Tibial artery (tissue), 4 donors: ENCODE data around the gene AK5.
"Not testable (repeated sequence)": the region's sequence is repeated elsewhere in the genome, so short reads cannot be mapped to it uniquely, and the experiment has no call there.

ENCODE experiments used
- DNase-seq, 2 donors: peaks; one replicate each; pipeline ENCODE4 v3.0.0-alpha.2; 2019
- H3K27ac ChIP-seq, 2 donors: fragments of 200-600 bp; sonication (generic) in 1 of 2; 1 replicate in 1 of 2; 2 replicates in 1 of 2; pipeline ENCODE4 v1.5.1; 2018 to 2019; ENCODE audit warnings: mild to moderate bottlenecking in 1 of 2
- H3K27me3 ChIP-seq, 2 donors: fragments of 200-600 bp; sonication (generic) in 1 of 2; one replicate each; pipeline versions ENCODE4 v1.5.1 to v1.6.0; 2016 to 2019
- H3K36me3 ChIP-seq, 3 donors: fragments of 200-600 bp; sonication (generic) in 2 of 3; one replicate each; pipeline ENCODE4 v1.5.1; 2016 to 2019; ENCODE audit warnings: mild to moderate bottlenecking in 2 of 3
- H3K4me1 ChIP-seq, 4 donors: fragments of 200-600 bp; sonication (generic) in 2 of 4; 1 replicate in 3 of 4; 2 replicates in 1 of 4; pipeline ENCODE4 v1.5.1; 2016 to 2019
- H3K4me3 ChIP-seq, 2 donors: fragments of 200-600 bp; sonication (generic) in 1 of 2; 1 replicate in 1 of 2; 2 replicates in 1 of 2; pipeline ENCODE4 v1.5.1; 2018 to 2019; ENCODE audit warnings: mild to moderate bottlenecking in 2 of 2
- H3K9me3 ChIP-seq, 3 donors: fragments of 200-600 bp; sonication (generic) in 1 of 3; one replicate each; pipeline ENCODE4 v1.5.1; 2016 to 2019
- intact Hi-C: fragments of 100-400 bp; cut with DNase I; formaldehyde crosslinking; loops from one replicate; pipeline ENCODE4 v1.15.0; 2023; ENCODE audit warnings: low total_unique reads
- TF ChIP-seq, protein P1 (sequence below), 2 experiments: fragments of 200-600 bp in 1 of 2; fragments of 450-650 bp in 1 of 2; IDR thresholded peaks; one replicate each; pipeline ENCODE4 v1.5.1; 2017 to 2019; ENCODE audit warnings: antibody characterized with exemption in 2 of 2, mild to moderate bottlenecking in 1 of 2, moderate library complexity in 1 of 2

The AK5 gene

DNA sequence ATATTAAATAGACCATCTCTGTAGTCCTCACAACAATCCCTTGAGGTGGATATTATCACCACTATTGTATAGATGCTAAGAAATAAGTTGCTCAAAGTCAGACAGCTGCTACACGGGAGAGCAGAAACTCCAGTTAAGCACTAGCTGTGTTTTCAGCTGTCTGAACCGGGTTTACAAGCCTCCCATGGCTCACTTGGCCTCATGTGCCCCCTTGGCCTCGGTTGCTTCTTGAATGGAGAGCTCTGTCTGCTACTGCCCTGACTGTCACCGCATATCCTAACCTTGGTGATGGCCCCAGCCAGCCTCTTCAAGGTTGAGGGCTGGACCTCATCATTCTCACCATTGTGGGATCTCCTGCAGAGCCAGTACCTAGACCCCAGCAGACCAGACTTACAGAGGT is 123.4 kb downstream of the AK5 start:
- no peak overlapping the region for H3K4me3 ChIP-seq
- DNase-seq, result no peak
- H3K4me1 ChIP-seq, result peaks cover 0 to 32% (median 7%) of the 10 kb centered on the region in 4 donors
- no peaks in the 10 kb centered on the region for H3K36me3 ChIP-seq
- H3K9me3 ChIP-seq, result no peaks in the 10 kb centered on the region
- TF ChIP-seq, protein P1, sequence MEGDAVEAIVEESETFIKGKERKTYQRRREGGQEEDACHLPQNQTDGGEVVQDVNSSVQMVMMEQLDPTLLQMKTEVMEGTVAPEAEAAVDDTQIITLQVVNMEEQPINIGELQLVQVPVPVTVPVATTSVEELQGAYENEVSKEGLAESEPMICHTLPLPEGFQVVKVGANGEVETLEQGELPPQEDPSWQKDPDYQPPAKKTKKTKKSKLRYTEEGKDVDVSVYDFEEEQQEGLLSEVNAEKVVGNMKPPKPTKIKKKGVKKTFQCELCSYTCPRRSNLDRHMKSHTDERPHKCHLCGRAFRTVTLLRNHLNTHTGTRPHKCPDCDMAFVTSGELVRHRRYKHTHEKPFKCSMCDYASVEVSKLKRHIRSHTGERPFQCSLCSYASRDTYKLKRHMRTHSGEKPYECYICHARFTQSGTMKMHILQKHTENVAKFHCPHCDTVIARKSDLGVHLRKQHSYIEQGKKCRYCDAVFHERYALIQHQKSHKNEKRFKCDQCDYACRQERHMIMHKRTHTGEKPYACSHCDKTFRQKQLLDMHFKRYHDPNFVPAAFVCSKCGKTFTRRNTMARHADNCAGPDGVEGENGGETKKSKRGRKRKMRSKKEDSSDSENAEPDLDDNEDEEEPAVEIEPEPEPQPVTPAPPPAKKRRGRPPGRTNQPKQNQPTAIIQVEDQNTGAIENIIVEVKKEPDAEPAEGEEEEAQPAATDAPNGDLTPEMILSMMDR (IDR thresholded peaks at IDR 0.05), result no peak
- H3K27me3 ChIP-seq, result no peaks in the 10 kb centered on the region
- intact Hi-C loops, result no loop called here
- no peak overlapping the region for H3K27ac ChIP-seq

DNA sequence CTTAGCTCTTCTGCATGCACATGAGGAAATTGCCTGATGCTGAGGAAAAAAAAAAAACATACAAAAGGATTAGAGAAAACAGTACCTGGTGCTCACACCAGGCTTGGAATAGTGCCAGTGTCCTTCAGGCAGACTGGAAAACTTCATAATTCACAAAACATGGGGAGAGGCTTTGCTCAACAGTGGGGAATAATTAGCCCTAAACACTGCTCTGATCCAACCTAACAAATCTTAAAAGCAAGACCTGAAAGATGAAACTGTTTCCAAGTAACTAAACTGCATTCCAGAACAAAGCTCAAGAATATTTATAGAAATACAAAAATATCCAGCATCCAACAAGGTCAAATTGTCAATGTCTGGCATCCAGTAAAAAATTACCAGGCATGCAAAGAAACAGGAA is 124.8 kb downstream of the AK5 start:
- peak overlapping the region in 1 of 2 donors; percentile 16 for H3K27ac ChIP-seq
- no peak overlapping the region for H3K4me3 ChIP-seq
- TF ChIP-seq, protein P1 (IDR thresholded peaks at IDR 0.05), result no peak
- H3K9me3 ChIP-seq, result no peaks in the 10 kb centered on the region
- H3K36me3 ChIP-seq, result no peaks in the 10 kb centered on the region
- H3K27me3 ChIP-seq, result no peaks in the 10 kb centered on the region
- intact Hi-C loops, result no loop called here
- H3K4me1 ChIP-seq, result peaks cover 0 to 31% (median 7%) of the 10 kb centered on the region in 4 donors
- no peak for DNase-seq

DNA sequence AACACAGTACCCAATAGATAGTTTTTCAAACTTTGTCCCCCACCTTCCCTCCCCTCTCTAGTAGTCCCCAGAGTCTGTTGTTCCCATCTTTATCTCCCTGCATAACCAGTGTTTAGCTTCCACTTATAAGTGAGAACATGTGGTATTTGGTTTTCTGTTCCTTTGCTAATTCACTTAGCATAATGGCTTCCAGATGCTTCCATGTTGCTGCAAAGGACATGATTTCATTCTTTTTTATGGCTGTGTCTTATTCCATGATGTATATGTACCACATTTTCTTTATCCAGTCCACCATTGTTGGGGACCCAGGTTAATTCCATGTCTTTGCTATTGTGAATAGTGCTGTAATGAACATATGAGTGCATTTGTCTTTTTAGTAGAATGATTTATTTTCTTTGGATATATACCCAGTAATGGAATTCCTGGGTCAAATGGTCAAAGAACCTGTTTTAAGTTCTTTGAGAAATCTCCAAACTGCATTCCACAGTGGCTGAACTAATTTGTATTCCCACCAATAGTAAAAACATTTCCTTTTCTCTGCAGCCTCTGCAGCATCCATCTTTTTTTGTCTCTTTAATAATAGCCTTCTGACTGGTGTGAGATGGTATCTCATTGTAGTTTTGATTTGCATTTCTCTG is 126.0 kb downstream of the AK5 start:
- Histone ChIP-seq H3K4me3 (no peak overlapping the region), H3K9me3 (no peaks in the 10 kb centered on the region), H3K4me1 (peaks cover 0 to 31% (median 7%) of the 10 kb centered on the region in 4 donors), H3K36me3 (no peaks in the 10 kb centered on the region), H3K27me3 (no peaks in the 10 kb centered on the region), H3K27ac (no peak overlapping the region)
- no peak for DNase-seq
- intact Hi-C loops, result no loop called here
- TF ChIP-seq, protein P1 (IDR thresholded peaks at IDR 0.05), result no peak

DNA sequence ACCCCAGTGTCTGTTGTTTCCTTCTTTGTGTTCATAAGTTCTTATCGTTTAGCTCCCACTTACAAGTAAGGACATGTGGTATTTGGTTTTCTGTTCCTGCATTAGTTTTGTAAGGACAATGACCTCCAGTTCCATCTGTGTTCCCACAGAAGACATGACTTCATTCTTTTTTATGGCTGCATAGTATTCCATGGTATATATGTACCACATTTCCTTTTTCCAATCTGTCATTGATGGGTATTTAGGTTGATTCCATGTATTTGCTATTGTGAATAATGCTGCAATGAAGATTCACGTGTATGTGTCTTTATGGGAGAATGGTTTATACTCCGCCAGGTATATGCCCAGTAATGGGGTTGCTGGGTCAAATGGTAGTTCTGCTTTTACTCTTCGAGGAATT is 127.1 kb downstream of the AK5 start:
- H3K9me3 ChIP-seq, intact Hi-C loops, H3K36me3 ChIP-seq, DNase-seq, H3K27ac ChIP-seq, H3K4me3 ChIP-seq, H3K27me3 ChIP-seq: not testable (repeated sequence)
- H3K4me1 ChIP-seq, result peaks cover 0 to 31% (median 7%) of the 10 kb centered on the region in 4 donors

DNA sequence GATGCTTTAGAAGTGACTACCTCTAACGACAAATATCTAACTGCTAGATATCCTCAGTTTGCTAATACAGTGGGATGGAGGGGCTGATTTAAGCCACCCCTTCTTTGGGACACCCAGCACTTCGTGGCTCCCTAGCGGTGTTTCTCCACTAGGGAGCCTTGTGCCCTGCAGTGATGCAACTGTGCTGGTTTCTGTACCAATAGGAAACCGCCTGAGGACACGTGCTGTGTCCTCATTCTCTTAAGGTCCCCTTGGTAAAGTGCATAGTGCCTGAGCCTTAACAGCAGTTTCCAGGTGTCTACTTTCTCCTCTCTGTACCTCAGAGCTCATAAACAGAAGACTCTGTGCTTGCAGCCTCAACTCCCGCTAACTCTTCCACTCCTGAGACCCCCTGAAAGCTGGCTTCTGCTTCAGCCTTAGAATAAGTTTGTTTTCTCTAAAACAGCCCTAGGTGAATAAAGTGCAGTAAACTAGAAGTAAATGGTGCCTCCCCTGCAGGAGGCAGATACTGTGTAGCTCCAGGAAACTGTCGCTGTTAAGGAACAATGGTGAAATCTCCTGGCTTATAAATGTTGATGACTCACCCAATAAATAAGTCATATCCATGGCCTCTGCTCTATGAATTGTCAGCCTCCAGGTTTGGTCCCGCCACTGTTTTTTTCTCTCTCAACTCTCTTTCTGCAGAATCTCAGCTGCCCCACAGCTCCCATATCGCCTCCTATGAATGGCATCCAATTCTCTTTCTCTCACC is 130.4 kb downstream of the AK5 start:
- Histone ChIP-seq H3K4me1 (peaks cover 0 to 14% (median 5%) of the 10 kb centered on the region in 4 donors), H3K27ac (no peak overlapping the region), H3K4me3 (no peak overlapping the region), H3K36me3 (no peaks in the 10 kb centered on the region), H3K27me3 (no peaks in the 10 kb centered on the region), H3K9me3 (no peaks in the 10 kb centered on the region)
- no peak for DNase-seq
- TF ChIP-seq, protein P1 (IDR thresholded peaks at IDR 0.05), result no peak
- intact Hi-C loops, result no loop called here

DNA sequence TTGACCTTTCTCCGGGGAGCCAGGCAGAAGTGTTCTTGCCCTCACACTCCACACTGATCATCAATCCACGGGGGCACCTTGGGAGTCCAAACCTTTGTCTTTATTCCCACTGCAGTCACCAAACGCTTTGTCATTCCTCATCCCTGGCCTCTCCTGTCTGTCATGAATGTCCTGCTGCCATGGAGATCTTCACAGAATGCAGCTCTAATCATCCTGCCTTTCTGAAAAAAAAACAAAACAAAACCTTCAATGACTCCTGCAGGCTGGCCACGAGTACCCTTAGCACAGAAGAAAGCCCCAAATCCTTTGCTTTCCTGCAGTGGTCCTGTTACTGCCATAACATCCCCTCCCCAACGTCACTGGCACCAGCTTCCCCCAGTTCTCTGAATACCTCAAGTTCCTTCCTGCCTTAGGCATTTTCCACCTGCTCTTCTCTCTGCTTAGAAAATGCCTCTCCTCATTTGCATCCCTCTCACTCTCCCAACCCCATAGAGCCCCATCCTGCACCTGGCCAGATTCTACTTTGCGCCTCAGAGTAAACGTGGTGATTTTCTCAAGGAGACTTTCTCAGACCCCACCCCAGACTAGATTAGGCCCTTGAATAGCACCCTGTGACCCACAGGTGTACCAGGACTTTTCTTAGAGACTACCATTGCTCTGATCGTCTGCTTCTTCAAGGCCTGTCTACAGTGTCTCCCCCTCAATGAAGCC is 131.2 kb downstream of the AK5 start:
- peaks cover 0 to 7% (median under 1%) of the 10 kb centered on the region in 4 donors for H3K4me1 ChIP-seq
- no peaks in the 10 kb centered on the region for H3K27me3 ChIP-seq
- intact Hi-C loops, result no loop called here
- no peaks in the 10 kb centered on the region for H3K9me3 ChIP-seq
- no peaks in the 10 kb centered on the region for H3K36me3 ChIP-seq
- H3K27ac ChIP-seq, result no peak overlapping the region
- no peak overlapping the region for H3K4me3 ChIP-seq
- no peak for DNase-seq
- TF ChIP-seq, protein P1 (IDR thresholded peaks at IDR 0.05), result no peak
